NAMALWA (cell line): ENCODE results near the gene DEGS1.
"Not testable (repeated sequence)": the region's sequence is repeated elsewhere in the genome, so short reads cannot be mapped to it uniquely, and the experiment has no call there.

ENCODE experiments used
- DNase-seq: peaks from one replicate; pipeline ENCODE4 v3.0.0-alpha.2; 2015; ENCODE audit warnings: low spot score

The DEGS1 gene

DNA sequence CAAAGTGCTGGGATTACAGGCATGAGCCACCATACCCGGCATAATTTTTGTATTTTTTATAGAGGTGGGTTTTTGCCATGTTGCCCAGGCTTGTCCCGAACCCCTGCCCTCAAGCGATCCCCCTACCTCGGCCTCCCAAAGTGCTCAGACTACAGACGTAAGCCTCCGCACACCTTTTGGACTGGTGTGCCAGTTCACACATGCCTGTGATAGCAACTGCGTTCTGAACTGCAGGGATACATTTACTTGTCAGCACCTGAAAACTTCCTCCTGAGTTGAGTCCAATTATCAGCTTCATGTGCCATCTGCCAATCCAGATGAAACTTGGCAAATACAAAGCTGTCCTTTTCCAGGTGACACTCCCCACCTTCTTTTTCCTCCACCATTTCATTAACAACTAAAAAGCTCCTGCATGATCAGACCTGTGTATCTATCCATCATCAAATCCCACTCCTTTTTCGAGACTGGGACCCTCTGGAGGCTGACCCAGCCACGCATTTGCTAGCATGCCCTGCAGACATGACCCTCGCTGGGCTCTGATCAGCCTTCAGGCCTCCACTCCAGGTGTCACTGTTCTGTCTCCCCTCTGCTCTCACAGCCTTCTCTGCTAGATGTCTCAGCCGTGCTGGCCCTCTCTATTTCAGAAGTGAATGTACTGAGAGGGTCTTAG lies 2.1 kb upstream of the DEGS1 start:
- DNase-seq, result no peak

DNA sequence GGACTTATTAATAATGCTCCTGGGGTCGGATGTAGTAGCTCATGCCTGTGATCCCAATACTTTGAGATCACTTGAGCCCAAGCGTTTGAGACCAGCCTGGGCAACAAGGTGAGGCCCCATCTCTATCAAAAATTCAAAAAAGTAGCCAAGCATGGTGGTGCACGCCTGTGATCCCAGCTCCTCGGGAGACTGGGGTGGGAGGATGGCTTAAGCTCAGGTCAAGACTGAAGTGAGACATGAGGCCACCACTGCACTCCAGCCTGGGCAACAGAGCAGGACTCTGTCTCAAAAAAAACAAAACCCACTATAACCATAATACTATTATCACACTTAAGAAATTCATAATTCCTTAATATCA lies 1.6 kb upstream of the DEGS1 start:
- no peak for DNase-seq

DNA sequence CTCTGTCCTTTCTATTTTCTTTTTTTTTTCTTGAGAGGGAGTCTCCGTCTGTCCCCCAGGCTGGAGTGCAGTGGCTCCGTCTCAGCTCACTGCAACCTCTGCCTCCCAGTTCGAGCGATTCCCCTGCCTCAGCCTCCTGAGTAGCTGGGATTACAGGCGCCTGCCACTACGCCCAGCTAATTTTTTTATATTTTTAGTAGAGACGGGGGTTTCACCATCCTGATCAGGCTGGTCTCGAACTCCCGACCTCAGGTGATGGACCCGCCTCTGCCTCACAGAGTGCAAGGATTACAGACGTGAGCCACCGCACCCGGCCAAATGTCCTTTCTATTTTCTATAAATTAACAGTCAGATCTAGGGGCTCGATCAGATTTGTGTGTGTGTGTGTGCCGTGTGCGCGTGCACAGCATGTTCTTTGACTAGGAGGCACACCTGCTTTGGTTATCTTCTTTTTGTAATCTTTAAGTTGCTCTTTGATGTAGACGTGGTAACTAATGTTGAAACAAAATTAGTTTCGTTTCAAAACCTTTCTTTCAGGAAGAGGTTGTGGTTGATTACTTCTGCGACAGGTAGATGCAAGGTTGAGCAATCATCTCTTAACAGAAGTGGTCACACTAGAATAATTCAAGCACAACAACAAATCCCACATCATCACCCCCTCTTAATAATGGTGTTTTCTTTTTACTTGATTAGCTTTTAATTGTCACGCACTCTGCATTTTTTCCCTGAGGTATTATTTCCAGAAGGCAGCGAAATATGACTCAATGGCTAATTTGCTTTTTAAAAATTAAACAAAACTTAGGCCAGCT lies 779 bp upstream of the DEGS1 start:
- DNase-seq, result no peak

DNA sequence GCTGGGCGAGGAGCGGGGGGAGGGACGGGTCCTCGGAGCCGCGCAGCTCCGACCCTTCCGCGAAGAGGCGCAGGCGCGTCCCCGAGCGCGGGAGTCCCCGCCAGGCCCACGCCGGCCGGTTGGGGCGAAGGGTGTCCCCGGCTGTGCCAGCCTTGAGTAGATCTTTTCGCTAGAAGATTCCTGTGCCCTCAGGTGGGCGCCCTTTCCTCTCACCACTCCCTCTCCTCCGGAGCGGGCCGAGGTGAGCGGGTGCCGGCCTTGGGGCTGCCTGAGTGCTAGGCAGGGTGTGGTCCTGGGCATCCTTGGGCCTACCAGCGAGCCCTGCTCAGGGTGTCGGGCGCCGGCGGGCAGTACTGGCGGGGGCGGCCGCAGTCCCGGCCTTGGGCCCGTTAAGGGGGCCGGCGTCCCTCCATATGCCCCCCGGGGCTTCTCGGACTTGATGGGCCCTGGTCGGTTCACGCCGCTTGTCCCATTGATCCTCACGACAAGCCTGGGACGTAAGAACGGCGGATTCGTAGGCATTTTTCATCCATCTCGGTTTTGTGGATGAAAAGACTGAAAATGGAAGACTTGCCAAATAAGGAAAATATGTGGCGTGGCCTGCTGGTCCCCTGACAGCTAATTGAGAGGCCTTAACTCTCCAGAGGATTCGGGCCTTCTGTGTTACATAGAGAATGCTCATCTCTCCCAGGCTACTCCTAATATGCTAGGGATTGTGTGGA lies 712 bp downstream of the DEGS1 start:
- peak; percentile 65 for DNase-seq

DNA sequence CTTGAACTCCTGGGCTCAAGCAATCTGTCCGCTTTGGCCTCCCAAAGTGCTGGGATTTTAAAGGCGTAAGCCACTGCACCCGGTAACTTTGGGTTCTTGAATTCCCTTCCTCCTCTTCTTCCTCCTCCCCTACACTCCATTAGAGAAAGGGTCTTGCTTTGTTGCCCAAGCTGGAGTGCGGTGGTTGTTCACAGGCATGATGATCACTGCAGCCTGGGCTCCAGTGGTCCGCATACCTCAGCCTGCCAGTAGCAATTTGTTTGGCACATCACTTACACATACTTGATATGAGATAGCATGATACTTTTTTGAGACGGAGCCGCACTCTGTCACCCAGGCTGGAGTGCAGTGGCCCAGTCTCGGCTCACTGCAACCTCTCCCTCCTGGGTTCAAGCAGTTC lies 2.2 kb downstream of the DEGS1 start:
- DNase-seq, result no peak

DNA sequence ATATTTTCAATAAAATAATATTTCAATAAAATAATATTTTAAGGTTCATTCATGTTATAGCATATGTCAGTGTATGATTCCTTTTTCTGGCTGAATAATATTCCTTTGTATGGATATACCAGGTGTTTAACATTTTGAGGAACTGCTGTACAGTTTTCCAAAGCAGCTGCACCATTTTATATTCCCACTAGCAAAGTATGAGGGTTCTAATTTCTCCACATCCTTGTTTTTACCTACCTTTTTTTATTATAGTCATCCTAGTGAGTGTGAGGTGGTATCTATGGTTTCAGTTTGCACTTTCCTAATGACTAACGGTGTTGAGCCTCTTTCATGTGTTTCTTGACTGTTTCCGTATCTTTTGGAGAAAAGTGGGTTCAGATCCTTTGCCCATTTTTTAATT lies 5.2 kb downstream of the DEGS1 start:
- no peak for DNase-seq

DNA sequence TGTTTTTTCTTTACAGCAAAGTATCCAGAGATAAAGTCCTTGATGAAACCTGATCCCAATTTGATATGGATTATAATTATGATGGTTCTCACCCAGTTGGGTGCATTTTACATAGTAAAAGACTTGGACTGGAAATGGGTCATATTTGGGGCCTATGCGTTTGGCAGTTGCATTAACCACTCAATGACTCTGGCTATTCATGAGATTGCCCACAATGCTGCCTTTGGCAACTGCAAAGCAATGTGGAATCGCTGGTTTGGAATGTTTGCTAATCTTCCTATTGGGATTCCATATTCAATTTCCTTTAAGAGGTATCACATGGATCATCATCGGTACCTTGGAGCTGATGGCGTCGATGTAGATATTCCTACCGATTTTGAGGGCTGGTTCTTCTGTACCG lies 6.5 kb downstream of the DEGS1 start:
- no peak for DNase-seq

DNA sequence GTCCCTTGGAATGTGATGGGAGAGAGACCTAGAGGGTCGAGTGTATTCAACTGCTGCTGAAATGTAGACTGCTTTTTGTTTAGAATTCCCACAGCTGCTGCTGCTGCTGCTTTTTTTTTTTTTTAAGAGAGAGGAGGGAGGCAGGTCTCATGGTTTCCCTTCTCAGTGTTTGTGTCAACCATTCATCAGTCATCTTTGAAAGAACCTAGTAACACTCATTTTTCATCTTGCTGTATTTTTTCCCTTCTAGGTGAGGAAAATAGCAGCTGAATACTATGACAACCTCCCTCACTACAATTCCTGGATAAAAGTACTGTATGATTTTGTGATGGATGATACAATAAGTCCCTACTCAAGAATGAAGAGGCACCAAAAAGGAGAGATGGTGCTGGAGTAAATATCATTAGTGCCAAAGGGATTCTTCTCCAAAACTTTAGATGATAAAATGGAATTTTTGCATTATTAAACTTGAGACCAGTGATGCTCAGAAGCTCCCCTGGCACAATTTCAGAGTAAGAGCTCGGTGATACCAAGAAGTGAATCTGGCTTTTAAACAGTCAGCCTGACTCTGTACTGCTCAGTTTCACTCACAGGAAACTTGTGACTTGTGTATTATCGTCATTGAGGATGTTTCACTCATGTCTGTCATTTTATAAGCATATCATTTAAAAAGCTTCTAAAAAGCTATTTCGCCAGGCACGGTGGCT lies 9.2 kb downstream of the DEGS1 start:
- DNase-seq, result no peak

DNA sequence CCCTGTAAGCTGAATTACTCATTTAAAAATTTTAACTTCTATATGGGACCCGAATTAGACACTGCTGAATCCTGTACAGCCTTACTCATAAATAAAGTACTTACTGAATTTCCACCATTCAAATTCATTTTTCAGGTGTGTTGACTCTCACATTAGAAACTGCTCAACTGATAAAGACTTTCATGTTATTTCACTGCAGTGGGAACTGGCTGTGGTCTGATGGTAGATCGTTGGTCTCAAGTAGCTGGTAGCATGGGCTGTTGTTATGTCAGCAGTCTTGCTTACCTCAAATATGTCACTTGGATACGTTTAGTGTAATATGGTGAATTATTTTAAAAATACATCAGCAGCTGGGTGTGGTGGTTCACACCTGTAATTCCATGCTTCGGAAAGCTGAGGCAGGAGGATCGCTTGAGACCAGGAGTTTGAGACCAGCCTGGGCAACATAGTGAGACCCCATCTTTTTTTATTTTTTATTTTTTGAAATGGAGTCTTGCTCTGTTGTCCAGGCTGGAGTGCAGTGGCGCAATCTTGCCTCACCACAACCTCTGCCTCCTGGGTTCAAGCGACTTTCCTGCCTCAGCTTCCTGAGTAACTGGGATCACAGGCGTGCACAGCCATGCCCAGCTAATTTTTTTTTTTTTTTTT lies 10.4 kb downstream of the DEGS1 start:
- DNase-seq, result no peak

DNA sequence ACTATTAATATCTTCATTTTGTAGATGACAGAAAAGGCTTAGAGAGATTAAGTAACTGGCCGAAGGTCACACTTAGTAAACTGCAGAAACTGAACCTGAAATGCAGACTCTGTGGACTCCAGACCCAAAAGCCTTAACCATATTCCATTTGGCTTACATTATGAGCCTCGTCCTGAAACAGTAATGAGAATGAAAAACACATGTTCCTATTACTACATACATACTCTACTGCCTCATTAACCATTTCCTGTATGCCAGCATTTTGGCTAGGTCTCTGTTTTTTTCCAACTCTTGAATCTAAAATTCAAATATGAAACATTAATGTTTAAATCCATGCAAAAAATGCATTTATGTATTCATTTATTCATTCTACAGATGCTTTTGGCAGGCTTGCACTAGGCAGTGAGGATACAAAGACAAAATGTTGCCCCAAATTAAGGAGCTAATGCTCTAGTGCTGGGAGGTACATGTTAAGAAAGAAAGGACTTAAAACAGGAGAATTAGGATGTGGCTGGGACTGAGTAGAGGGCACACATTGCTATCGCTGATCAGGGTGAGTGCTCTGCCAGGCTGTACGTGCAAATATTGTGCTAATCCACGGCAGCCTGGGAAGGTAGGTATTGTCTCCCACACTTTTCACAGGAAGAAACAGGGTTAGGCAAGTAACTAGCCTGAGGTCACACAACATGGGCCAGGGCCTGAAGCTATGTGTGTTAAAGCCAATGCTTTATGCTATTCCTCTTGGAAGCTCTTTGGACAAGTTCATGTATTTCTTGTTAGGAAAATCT lies 14.0 kb downstream of the DEGS1 start:
- no peak for DNase-seq

DNA sequence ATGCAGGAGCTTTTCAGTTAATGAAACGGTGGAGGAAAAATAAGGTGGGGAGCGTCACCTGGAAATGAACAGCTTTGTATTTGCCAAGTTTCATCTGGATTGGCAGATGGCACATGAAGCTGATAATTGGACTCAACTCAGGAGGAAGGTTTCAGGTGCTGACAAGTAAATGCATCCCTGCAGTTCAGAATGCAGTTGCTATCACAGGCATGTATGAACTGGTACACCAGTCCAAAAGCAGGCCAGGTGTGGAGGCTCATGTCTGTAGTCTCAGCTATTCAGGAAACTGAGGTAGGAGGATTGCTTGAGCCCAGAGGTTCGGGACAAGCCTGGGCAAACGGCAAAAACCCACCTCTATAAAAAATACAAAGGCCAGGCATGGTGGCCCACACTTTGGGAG lies 15.5 kb downstream of the DEGS1 start:
- DNase-seq, result no peak

DNA sequence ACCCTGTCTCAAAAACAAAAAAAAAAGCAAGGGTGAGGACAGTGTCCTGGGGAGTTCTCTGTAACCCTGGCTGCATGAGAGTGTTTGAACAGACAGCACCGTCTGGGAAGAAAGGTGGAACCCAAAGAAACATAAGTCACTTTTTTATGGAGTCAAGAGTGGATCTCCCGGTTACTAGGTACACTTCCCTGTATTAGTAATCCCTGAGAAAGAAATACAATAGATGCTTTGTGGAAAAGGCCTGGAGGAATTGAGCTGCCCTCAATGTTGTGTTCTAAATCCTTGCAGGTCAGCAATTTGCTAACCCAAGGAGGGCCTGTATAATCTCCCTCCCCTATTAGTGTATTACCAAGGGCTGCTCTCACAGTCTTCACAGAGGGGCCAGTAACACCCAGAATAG lies 16.6 kb downstream of the DEGS1 start:
- no peak for DNase-seq

DNA sequence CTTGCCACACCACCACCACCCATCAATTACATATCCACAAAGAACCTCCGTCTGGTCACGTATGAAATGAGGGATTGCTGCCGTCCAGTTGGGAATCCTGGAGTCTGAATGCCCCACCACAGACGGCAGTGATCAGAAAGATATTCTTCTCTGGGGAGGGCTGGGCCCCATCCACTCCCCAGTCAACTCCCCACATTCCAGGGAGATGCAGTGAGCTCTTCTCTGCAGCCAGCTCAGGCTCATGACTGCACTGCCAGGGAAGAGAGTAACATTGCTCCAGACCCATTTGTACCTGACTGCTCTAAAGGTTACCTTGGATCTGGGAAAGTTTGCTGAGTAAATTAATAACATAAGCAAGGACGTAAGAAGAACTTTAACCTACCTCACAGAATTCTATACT lies 18.3 kb downstream of the DEGS1 start:
- DNase-seq, result no peak

DNA sequence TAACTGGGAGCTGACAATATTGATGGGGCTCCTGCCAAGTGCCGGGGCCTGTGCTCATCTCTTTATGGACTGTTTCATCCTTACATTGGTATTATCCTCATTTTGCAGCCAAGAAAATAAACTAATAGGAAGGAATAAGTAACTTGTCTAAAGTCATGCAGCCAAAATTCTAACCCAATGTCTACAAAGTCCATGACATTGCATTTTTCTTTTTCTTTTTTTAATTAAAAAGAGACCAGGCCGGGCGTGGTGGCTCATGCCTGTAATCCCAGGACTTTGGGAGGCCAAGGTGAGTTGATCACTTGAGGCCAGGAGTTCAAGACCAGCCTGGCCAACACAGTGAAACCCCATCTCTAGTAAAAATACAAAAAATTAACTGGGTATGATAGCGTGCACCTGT lies 18.8 kb downstream of the DEGS1 start:
- no peak for DNase-seq

DNA sequence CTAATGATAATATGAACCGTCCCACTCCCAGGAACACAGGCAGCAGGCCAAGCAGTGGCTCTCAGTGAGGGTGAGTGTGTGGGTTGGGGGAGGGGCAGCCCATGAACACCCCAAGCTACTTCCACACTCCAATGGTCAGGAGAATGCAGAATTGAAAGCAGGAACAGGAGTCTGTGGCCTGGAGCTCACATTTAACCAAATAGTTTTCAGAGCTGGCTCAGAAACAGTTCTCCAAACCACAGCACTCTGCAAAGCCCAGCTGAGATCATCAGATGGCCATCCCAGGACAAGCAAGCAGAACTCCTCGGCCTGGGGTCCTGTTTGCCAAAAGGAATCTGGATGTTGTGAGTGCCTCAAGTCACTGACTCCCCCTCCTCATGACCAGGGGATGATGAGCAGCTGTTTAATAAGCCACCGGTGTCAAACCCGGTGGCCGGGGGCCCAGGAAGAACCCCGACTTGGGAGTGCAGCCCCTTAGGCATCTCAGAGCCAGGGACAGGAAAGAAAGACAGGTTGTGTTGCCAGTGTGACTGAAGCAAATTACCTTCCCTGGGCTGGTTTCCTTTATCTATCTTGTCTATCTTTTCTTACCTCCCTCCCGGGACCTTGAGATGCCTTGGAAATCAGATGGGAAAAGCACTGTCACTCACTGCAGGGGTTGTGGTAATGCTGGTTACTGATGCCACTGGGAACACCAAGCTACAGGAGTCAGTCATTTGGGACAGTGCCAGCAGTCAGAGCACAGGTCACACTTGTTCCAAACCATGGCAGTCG lies 20.4 kb downstream of the DEGS1 start:
- DNase-seq, result peak; percentile 46

DNA sequence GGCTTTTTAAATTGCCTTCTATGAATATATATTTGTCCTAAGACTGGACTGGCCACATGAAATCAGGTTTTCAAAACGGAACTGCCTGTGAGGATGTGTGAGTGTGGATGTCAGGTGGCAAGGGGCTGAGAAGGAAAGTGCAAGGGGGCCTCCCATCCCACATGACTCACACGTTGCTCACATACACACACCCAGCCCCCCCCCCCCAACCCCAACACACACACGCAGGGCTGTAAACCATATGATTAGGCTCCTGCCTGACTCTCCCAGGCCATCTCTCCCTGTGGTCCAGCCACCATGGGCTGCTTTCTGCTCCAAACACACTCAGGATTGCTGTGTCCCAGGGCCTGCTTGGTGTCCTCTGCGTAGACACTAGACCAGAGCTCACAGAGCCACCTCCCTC lies 22.4 kb downstream of the DEGS1 start:
- DNase-seq, result no peak

DNA sequence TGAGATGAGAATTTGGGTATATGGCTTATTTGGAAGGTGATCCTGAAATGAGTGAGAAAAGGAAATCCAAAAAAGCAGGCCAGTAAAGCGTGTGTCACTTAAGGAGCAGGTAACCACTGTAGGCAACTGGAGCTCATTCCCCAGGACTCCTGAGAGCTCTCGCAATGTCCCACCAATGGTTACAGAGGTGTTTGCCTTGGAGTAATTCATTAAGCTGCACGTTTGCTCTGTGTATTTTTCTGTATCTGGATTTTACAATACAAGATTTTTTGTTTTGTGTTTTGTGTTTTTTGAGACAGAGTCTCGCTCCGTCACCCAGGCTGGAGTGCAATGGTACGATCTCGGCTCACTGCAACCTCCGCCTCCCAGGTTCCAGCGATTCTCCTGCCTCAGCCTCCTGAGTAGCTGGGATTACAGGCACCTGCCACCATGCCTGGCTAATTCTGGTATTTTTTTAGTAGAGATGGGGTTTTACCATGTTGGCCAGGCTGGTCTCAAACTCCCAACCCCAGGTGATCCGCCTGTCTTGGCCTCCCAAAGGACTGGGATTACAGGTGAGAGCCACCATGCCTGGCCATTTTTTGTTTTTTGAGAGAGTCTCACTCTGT lies 23.0 kb downstream of the DEGS1 start:
- DNase-seq, result not testable (repeated sequence)

DNA sequence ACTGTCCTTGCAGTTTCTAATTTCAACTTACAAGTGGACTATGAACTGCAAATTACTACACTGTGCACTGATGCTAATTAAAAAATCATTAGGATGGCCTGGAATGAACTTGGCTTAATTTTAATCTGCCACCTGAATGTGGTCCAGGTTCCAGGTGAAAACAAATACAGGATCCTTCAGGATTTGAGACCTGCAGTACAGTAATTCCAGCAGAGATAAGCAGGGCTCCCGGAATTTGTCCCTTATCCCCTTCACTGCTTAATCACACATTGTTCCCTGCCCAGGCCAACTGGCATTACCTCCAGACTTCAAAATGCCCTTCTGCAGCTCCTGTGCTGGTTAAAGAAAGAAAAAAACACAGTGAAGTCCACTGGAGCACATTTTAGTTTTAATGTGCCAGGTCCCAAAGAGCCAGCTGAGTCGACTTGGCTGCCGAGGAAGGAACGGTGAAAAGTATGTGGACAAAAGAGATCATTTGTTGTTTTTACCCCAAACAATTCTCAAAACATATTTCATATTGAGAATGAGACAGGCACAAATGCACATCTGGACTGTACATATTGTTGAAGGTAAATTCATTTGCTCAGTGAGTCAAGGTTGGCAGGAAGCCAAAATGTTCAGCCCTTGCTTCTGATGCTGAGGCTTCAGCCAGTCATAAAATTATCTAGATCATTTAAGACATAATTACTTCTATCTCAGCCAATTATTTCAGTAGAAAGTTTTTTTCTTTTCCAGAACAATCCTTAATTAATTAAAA lies 28.3 kb downstream of the DEGS1 start:
- peak; percentile 43 for DNase-seq

DNA sequence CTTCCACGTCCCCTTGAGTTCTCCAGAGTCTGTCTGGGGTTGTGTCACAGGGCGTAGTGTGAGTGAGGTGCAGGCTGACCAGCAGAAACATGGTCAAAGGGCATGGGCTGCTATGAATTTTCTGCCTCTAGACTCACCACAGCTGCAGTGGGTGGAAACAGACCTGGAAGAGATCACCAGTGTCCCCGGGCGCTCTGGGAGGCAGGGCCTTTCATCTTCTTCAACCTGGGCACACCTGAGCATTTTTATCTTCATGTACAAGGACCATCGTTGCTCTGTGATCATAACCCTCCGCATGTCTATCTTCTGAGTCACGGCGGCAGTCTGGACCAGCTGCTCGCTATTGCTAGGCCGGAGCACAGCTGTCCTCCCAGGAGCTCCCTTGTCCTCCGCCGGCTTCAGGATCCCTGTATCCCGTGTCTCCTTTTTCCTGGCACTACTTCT lies 29.6 kb downstream of the DEGS1 start:
- DNase-seq, result no peak
